ENCODE data around the gene BAIAP2L1. TPM values are rescaled to one million over a fixed set of nuclear protein-coding genes. Genes with fewer than 3 reads are reported as not detected.

The BAIAP2L1 gene
- total RNA-seq, 1 donor from 2014 or later: 21.1 TPM

GRCh38 chr7:98280791-98281756, 119.8 kb downstream of the BAIAP2L1 start, which contains the start of gene BRI3:
Gene BRI3, plus strand, starts transcription at chr7:98281686. Its CDS starts 110 bp downstream, at chr7:98281796.
- no peak for TF ChIP-seq CTCF (IDR thresholded peaks at IDR 0.05)
- H3K4me3 ChIP-seq: peak within 1 kb of the TSS; percentile 87
- intact Hi-C loops (cut with DNase I): no loop called here
- H3K36me3 ChIP-seq: peaks cover 19% of the 10 kb centered on the region
- ATAC-seq (peak; percentile 81 to 85), DNase-seq (peak; percentile 94)
- peak within 1 kb of the TSS; percentile 96 for H3K27ac ChIP-seq
- peaks cover 58% of the 10 kb centered on the region for H3K4me1 ChIP-seq
- no peaks in the 10 kb centered on the region for H3K9me3 ChIP-seq
- H3K27me3 ChIP-seq (ENCODE audit: low read depth): no peaks in the 10 kb centered on the region

- H3K27ac ChIP-seq: peak overlapping the region; percentile 89
- peaks cover 58% of the 10 kb centered on the region for H3K4me1 ChIP-seq
- peak overlapping the region; percentile 64 for H3K4me3 ChIP-seq
Observed at GRCh38 chr7:98280296-98280695, 120.6 kb downstream of the BAIAP2L1 start.

GRCh38 chr7:98278936-98279335, 122.0 kb downstream of the BAIAP2L1 start:
- peaks cover 6% of the 10 kb centered on the region for H3K36me3 ChIP-seq
- peaks cover 46% of the 10 kb centered on the region for H3K4me1 ChIP-seq
- peak overlapping the region; percentile 24 for H3K27ac ChIP-seq
- no peak for TF ChIP-seq CTCF (IDR thresholded peaks at IDR 0.05)
- ATAC-seq (no peak), DNase-seq (no peak)
- H3K9me3 ChIP-seq: no peaks in the 10 kb centered on the region
- intact Hi-C loops (cut with DNase I): no loop called here
- H3K4me3 ChIP-seq: no peak overlapping the region
- H3K27me3 ChIP-seq (ENCODE audit: low read depth): no peaks in the 10 kb centered on the region

More at GRCh38 chr7:98280296-98280695, 120.6 kb downstream of the BAIAP2L1 start:
- no peaks in the 10 kb centered on the region for H3K27me3 ChIP-seq (ENCODE audit: low read depth)
- DNase-seq (no peak), ATAC-seq (no peak)
- H3K9me3 ChIP-seq: no peaks in the 10 kb centered on the region
- no peak for TF ChIP-seq CTCF (IDR thresholded peaks at IDR 0.05)
- peaks cover 12% of the 10 kb centered on the region for H3K36me3 ChIP-seq
- intact Hi-C loops (cut with DNase I): no loop called here

GRCh38 chr7:98278408-98278807, 122.5 kb downstream of the BAIAP2L1 start:
- Histone ChIP-seq H3K27me3 (ENCODE audit: low read depth) (no peaks in the 10 kb centered on the region), H3K4me1 (peaks cover 41% of the 10 kb centered on the region), H3K27ac (peak overlapping the region; percentile 24), H3K4me3 (no peak overlapping the region), H3K9me3 (no peaks in the 10 kb centered on the region), H3K36me3 (peaks cover under 1% of the 10 kb centered on the region)
- ATAC-seq: no peak
- intact Hi-C loops (cut with DNase I): no loop called here
- DNase-seq: no peak
- TF ChIP-seq CTCF (IDR thresholded peaks at IDR 0.05): no peak

- intact Hi-C loops (cut with DNase I): no loop called here
- ATAC-seq (peak; percentile 64 to 72), DNase-seq (peak; percentile 67)
- Histone ChIP-seq H3K36me3 (no peaks in the 10 kb centered on the region), H3K27ac (peak overlapping the region; percentile 69), H3K27me3 (ENCODE audit: low read depth) (no peaks in the 10 kb centered on the region), H3K4me3 (no peak overlapping the region), H3K4me1 (peaks cover 34% of the 10 kb centered on the region), H3K9me3 (no peaks in the 10 kb centered on the region)
- TF ChIP-seq CTCF (IDR thresholded peaks at IDR 0.05): no peak
Observed at GRCh38 chr7:98276241-98276761, 124.6 kb downstream of the BAIAP2L1 start.

Measured in lower lobe of right lung (tissue), 2 donors.